Esophagus muscularis mucosa (tissue), 4 donors: ENCODE measurements around the gene AATF.

Experiments used
- EP300 ChIP-seq: sonication (generic); formaldehyde crosslinking; IDR thresholded peaks from one replicate; pipeline ENCODE4 v1.6.1; 2017; ENCODE audit warnings: antibody characterized with exemption
- POLR2A ChIP-seq: fragments of 450-650 bp; IDR thresholded peaks from one replicate; pipeline ENCODE4 v1.6.1; 2017; ENCODE audit warnings: antibody characterized with exemption, moderate library complexity, mild to moderate bottlenecking, low read depth
- POLR2AphosphoS5 ChIP-seq, 2 donors: sonication (generic); formaldehyde crosslinking; IDR thresholded peaks; one replicate each; pipeline ENCODE4 v1.6.1; 2017; ENCODE audit warnings: antibody characterized with exemption in 2 of 2
- TF ChIP-seq, protein P1 (sequence below), 3 experiments: fragments of 200-600 bp in 2 of 3; fragments of 450-650 bp in 1 of 3; sonication (generic) in 2 of 3; IDR thresholded peaks; one replicate each; pipeline ENCODE4 v1.5.1; 2017 to 2019; ENCODE audit warnings: antibody characterized with exemption in 3 of 3, mild to moderate bottlenecking in 2 of 3, moderate library complexity in 1 of 3

DNA sequence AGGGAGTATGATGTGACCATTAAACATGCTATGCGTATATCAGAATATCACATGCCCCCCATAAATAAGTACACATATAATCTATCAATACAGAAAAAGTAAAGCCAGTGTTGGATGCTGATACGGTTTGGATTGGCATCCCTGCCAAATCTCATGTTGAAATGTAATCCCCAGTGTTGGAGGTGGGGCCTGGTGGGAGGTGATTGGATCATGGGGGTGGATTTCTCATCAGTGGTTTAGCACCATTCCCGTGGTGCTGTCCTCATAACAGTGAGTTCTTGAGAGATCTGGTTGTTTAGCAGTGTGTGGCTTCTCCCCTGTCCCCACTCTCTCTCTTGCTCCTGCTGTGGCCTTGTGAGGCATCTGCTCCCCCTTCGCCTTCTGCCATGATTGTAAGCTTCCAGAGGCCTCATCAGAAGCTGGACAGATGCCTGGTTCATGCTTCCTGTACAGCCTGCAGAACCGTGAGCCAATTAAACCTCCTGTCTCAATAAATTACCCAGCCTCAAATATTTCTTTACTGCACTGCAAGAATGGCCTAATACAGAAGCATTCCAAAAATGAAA is 88.9 kb downstream of the AATF start:
- TF ChIP-seq, protein P1, sequence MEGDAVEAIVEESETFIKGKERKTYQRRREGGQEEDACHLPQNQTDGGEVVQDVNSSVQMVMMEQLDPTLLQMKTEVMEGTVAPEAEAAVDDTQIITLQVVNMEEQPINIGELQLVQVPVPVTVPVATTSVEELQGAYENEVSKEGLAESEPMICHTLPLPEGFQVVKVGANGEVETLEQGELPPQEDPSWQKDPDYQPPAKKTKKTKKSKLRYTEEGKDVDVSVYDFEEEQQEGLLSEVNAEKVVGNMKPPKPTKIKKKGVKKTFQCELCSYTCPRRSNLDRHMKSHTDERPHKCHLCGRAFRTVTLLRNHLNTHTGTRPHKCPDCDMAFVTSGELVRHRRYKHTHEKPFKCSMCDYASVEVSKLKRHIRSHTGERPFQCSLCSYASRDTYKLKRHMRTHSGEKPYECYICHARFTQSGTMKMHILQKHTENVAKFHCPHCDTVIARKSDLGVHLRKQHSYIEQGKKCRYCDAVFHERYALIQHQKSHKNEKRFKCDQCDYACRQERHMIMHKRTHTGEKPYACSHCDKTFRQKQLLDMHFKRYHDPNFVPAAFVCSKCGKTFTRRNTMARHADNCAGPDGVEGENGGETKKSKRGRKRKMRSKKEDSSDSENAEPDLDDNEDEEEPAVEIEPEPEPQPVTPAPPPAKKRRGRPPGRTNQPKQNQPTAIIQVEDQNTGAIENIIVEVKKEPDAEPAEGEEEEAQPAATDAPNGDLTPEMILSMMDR (IDR thresholded peaks at IDR 0.05) = no peak
- TF ChIP-seq EP300 (no peak), POLR2AphosphoS5 (IDR thresholded peaks at IDR 0.05) (no peak), POLR2A (no peak)
